Gastrocnemius medialis (tissue), 4 donors: ENCODE measurements around the gene RCL1. TPM values are rescaled to one million over a fixed set of nuclear protein-coding genes. Genes with fewer than 3 reads are reported as not detected.
A peak's percentile ranks its signal among the peaks of the same experiment; 100 is the strongest.

Experiments used
- ATAC-seq, 2 donors: fragments of 150-250 bp; one replicate each; pipeline ENCODE4 v1.9.1; 2016
- DNase-seq, 2 donors: peaks; one replicate each; pipeline ENCODE4 v3.0.0-alpha.2; 2019
- H3K27ac ChIP-seq, 4 donors: fragments of 200-600 bp; sonication (generic); 1 replicate in 1 of 4; 2 replicates in 3 of 4; pipeline ENCODE4 v1.5.1; 2016 to 2018; ENCODE audit warnings: mild to moderate bottlenecking in 2 of 4, moderate library complexity in 1 of 4
- H3K27me3 ChIP-seq, 3 donors: fragments of 200-600 bp; sonication (generic) in 2 of 3; 1 replicate in 1 of 3; 2 replicates in 2 of 3; pipeline versions ENCODE4 v1.5.1 to v1.6.0; 2016 to 2019; ENCODE audit warnings: mild to moderate bottlenecking in 1 of 3, moderate library complexity in 1 of 3
- H3K36me3 ChIP-seq, 2 donors: fragments of 200-600 bp; sonication (generic) in 1 of 2; one replicate each; pipeline ENCODE4 v1.5.1; 2017 to 2018
- H3K4me1 ChIP-seq, 2 donors: fragments of 200-600 bp; sonication (generic) in 1 of 2; one replicate each; pipeline ENCODE4 v1.5.1; 2016 to 2017; ENCODE audit warnings: mild to moderate bottlenecking in 2 of 2
- H3K4me3 ChIP-seq, 4 donors: fragments of 200-600 bp; sonication (generic) in 3 of 4; 1 replicate in 1 of 4; 2 replicates in 3 of 4; pipeline ENCODE4 v1.5.1; 2016 to 2019; ENCODE audit warnings: mild to moderate bottlenecking in 2 of 4
- H3K9me3 ChIP-seq, 3 donors: fragments of 200-600 bp; sonication (generic) in 2 of 3; 1 replicate in 1 of 3; 2 replicates in 2 of 3; pipeline ENCODE4 v1.5.1; 2016 to 2019
- CTCF ChIP-seq, 5 experiments: fragments of 450-650 bp in 3 of 5; fragments of 200-600 bp in 2 of 5; sonication (generic) in 2 of 5; IDR thresholded peaks in 4 of 5; conservative IDR thresholded peaks in 1 of 5; 1 replicate in 4 of 5; 2 replicates in 1 of 5; pipeline ENCODE4 v1.5.1; 2016 to 2019; ENCODE audit warnings: antibody characterized with exemption in 5 of 5, mild to moderate bottlenecking in 3 of 5, moderate library complexity in 3 of 5
- POLR2A ChIP-seq, 2 donors: fragments of 450-650 bp; IDR thresholded peaks; one replicate each; pipeline ENCODE4 v1.6.1; 2017; ENCODE audit warnings: antibody characterized with exemption in 2 of 2, mild to moderate bottlenecking in 2 of 2, moderate library complexity in 2 of 2
- in situ Hi-C, 4 donors: fragments of 200-750 bp; cut with MboI; loops; one replicate each; pipeline versions ENCODE4 v1.15.0 to v1.8.0; 2017; ENCODE audit warnings: low sequenced_read_pairs in 4 of 4
- intact Hi-C: fragments of 100-400 bp; cut with DNase I; formaldehyde crosslinking; loops from one replicate; pipeline ENCODE4 v1.15.1; 2023; ENCODE audit warnings: low total_unique reads
- total RNA-seq, 4 donors: library from RNA; depleted of rRNA; stranded (reverse); fragments of >200 nt; gene quantifications; one replicate each; pipeline versions ENCODE4 v1.1.0 to v1.2.3, GENCODE V29; 2016

Gene RCL1
- 10 to 100 TPM; 18.8 to 62.4 (median 26.2) TPM for total RNA-seq

DNA sequence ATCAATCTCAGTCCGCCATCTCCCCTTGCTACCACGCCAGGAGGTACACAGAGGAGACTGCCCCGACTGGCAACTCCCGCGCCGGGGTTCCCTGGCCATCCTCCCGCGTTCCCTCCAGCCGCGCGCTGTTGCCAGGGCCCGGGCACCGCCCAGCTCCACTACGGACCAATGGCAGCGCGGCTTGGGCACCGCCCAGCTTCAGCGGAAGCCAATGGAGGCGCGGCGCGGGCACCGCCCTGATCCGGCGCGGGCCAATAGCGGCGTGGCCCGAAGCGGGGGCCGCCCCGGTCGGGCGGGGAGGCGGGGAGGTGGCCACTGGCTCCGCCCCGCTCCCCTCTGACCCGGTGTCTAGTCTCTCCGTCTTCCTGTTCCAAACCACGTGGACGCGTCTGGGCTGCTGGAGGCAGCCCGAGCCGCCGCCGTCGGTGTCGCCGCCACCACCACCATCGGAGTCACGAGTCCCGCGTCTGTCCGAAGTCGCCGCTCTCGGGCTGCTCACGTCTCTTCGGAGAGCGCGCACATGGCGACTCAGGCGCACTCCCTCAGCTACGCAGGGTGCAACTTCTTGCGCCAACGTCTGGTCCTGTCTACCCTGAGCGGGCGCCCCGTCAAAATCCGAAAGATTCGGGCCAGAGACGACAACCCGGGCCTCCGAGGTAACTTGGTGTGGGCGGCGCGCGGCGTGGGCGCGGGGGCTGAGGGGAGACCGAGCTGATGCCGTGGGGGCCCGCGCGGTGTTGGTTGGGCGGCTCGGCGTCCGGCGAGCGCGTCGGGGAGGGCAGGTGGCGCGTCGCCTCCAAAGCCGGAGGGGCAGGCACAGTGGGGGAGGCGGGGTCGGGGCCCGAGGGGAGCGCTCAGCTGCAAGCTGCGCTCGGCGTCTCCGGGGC, at the start of gene RCL1:
TSS of gene RCL1 (plus strand) at position 373 of the 887 bp plus-strand sequence. CDS start at position 521, 148 bp downstream.
- Histone ChIP-seq H3K4me3 (peak within 1 kb of the TSS; percentile 87 to 99 (median 97)), H3K27ac (peak within 1 kb of the TSS; percentile 94 to 100 (median 98)), H3K27me3 (no peaks in the 10 kb centered on the region), H3K9me3 (no peaks in the 10 kb centered on the region), H3K4me1 (peaks cover 31 to 39% of the 10 kb centered on the region in 2 donors), H3K36me3 (no peaks in the 10 kb centered on the region)
- peak; percentile 87 to 88 for ATAC-seq
- peak; percentile 96 for TF ChIP-seq POLR2A (IDR thresholded peaks at IDR 0.05)
- TF ChIP-seq CTCF (IDR thresholded peaks at IDR 0.05 in 4 of 5, conservative IDR thresholded peaks at IDR 0.05 in 1 of 5) = no peak
- in situ Hi-C loops (loop anchor here in 1 of 4 donors (25.0 kb wide), 2 partner anchors 644 to 819 kb away; partner anchors contain the start of gene PLGRKT), intact Hi-C loops (loop anchor here (1.0 to 5.0 kb wide), 5 partner anchors 30 to 496 kb away; partner anchors contain the start of genes AK3, CDC37L1 and JAK2)
- peak; percentile 93 to 96 for DNase-seq

DNA sequence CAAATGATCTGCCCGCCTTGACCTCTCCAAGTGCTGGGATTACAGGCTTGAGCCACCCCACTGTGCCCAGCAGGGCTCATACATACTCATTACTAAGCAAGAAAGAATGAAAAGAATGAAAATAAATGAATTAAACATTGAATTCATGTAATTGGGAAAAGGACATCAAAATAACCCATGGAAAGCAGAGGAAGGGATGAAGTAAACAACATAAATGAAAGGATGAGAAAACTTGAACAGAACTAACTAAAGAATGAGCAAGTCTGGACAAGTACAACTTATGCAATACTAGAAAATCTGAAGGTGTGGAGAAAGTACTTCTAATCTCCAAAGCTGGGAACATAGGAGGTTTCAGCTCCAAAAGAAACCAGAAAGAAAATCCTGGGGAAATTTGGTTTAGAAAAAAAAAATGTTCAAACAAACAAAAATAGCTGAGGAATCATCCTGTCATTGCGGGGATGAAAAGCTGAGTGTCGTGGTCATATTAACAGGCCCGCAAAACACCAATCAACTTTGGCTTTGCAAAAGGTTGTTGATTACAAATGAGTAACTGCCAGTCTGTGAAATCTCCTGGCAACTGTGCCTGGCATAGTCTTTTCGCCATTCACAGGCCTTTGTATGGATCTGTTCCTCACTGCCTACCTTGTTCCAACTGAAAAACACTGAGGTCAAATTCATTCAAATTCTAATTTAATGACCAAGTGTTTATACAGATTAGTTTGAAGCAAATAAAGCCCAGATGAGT, 49.4 kb upstream of the RCL1 start:
- no peak for DNase-seq
- Histone ChIP-seq H3K4me3 (no peak overlapping the region), H3K9me3 (no peaks in the 10 kb centered on the region), H3K4me1 (peaks cover 11 to 13% of the 10 kb centered on the region in 2 donors), H3K27ac (peak overlapping the region in 1 of 4 donors; percentile 11), H3K27me3 (no peaks in the 10 kb centered on the region), H3K36me3 (no peaks in the 10 kb centered on the region)
- in situ Hi-C loops (loop anchor here in 2 of 4 donors (5.0 kb wide), 1 partner anchor 81 kb away; the partner anchor contains the start of gene PLPP6 (in 2 of the 2)), intact Hi-C loops (loop anchor here (5.0 to 10.0 kb wide), 2 partner anchors 49 to 701 kb away; partner anchors contain the start of gene RCL1)
- no peak for ATAC-seq
- TF ChIP-seq POLR2A (IDR thresholded peaks at IDR 0.05) = no peak
- TF ChIP-seq CTCF (IDR thresholded peaks at IDR 0.05 in 4 of 5, conservative IDR thresholded peaks at IDR 0.05 in 1 of 5) = no peak

DNA sequence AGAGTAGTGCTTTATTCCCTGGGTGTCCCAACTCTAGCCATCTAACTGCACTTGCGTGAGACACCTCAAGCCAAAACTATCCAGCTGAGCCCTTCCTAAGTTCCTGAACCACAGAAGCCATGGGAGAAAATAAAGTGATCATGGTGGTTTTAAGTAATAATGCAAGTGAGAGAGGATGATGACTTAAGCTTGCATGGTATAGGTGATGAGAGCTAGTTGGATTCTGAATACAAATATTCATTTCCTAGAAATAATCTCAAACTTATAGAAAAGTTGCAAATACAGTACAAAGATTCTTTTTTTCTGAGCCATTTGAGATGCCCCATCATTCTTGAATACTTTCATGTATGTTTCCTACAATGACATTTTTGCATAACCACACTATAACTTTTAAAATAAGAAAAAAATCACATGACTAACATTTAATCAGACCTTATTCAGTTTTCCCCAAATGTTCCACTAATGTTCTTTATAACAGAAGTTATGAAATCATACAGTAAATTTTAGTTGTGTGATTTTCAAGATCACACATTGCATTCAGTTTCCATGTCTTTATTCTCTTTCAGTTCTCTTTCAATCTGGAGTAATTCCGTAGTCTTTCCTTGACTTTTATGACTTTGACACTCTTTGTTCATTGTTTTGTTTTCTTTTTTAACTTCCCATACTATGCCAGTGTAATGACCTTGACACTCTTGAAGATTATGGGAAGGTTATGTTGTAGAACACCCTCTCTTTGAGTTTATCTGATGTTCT, 46.3 kb upstream of the RCL1 start:
- TF ChIP-seq POLR2A (IDR thresholded peaks at IDR 0.05) (no peak), CTCF (IDR thresholded peaks at IDR 0.05 in 4 of 5, conservative IDR thresholded peaks at IDR 0.05 in 1 of 5) (no peak)
- in situ Hi-C loops (no loop called here), intact Hi-C loops (loop anchor here (10.0 kb wide), 1 partner anchor 698 kb away; no protein-coding TSS in a partner anchor)

GRCh38 chr9:4748612-4749011, 44.1 kb upstream of the RCL1 start:
- no peaks in the 10 kb centered on the region for H3K27me3 ChIP-seq
- H3K9me3 ChIP-seq = no peaks in the 10 kb centered on the region
- intact Hi-C loops = loop anchor here (10.0 kb wide), 1 partner anchor 696 kb away; no protein-coding TSS in a partner anchor
- H3K4me1 ChIP-seq = no peaks in the 10 kb centered on the region
- no peaks in the 10 kb centered on the region for H3K36me3 ChIP-seq
- no peak overlapping the region for H3K4me3 ChIP-seq
- ATAC-seq (peak in 1 of 2 donors; percentile 21), DNase-seq (no peak)
- in situ Hi-C loops = no loop called here
- H3K27ac ChIP-seq = no peak overlapping the region
- TF ChIP-seq CTCF (IDR thresholded peaks at IDR 0.05 in 4 of 5, conservative IDR thresholded peaks at IDR 0.05 in 1 of 5) = no peak
- TF ChIP-seq POLR2A (IDR thresholded peaks at IDR 0.05) = no peak

More for the DNA sequence above, 46.3 kb upstream of the RCL1 start:
- ATAC-seq = no peak
- DNase-seq = no peak
- Histone ChIP-seq H3K9me3 (no peaks in the 10 kb centered on the region), H3K4me1 (no peaks in the 10 kb centered on the region), H3K27me3 (no peaks in the 10 kb centered on the region), H3K4me3 (no peak overlapping the region), H3K27ac (no peak overlapping the region), H3K36me3 (no peaks in the 10 kb centered on the region)
